Measurements from ENCODE around the gene CGREF1. TPM values are rescaled to one million over a fixed set of nuclear protein-coding genes. Genes with fewer than 3 reads are reported as not detected.
A peak's percentile ranks its signal among the peaks of the same experiment; 100 is the strongest.

Gene CGREF1
- total RNA-seq, 1 experiment from 2014 or later, result 4.0 TPM

- TF ChIP-seq YY1 (IDR thresholded peaks at IDR 0.05; ENCODE audit: extremely low read depth, insufficient replicate concordance, low read depth, low read length), result peak; percentile 76
- no peak for TF ChIP-seq CTCF (IDR thresholded peaks at IDR 0.05 in 2 of 3, conservative IDR thresholded peaks at IDR 0.05 in 1 of 3; ENCODE audit: borderline replicate concordance in 1 of 3, insufficient read depth in 1 of 3, low read depth in 2 of 3, low read length in 2 of 3)
- peak; percentile 39 for TF ChIP-seq TCF7L2 (IDR thresholded peaks at IDR 0.05; ENCODE audit: borderline replicate concordance, extremely low read depth, insufficient read depth, insufficient read length)
- TF ChIP-seq SIN3A (IDR thresholded peaks at IDR 0.05; ENCODE audit: low read depth), result peak; percentile 70
- TF ChIP-seq ELF1 (IDR thresholded peaks at IDR 0.05; ENCODE audit: borderline replicate concordance, low read depth), result no peak
- peak; percentile 98 for TF ChIP-seq POLR2AphosphoS5 (IDR thresholded peaks at IDR 0.05; ENCODE audit: low read depth, low read length)
- TF ChIP-seq SP1 (IDR thresholded peaks at IDR 0.05; ENCODE audit: low read depth), result peak; percentile 41; the same call in 1 of the 2 replicates
- no peak for TF ChIP-seq EZH2 (IDR thresholded peaks at IDR 0.05)
- peak; percentile 86 for TF ChIP-seq POLR2A (IDR thresholded peaks at IDR 0.05; ENCODE audit: borderline replicate concordance, extremely low read depth, insufficient read depth, insufficient read length)
- TF ChIP-seq ZFX (IDR thresholded peaks at IDR 0.05), result peak; percentile 55; the same call in 1 of the 2 replicates
- no peak for TF ChIP-seq ATF3 (IDR thresholded peaks at IDR 0.05)
Measured at GRCh38 chr2:27071277-27071989, 47.5 kb downstream of the CGREF1 start, which contains the start of gene OST4 (continued).

All from HCT116 (cell line).